OCI-LY1 (cell line): Measurements from ENCODE around the gene NKX3-2.

ENCODE experiments used
- H2AFZ ChIP-seq: fragments of 200-600 bp; sonication (generic), shearing (Covaris generic); 2 replicates; pipeline ENCODE4 v1.6.0; 2014; ENCODE audit warnings: antibody characterized with exemption, mild to moderate bottlenecking, low read length
- H3F3A ChIP-seq: fragments of 200-600 bp; sonication (generic), shearing (Covaris generic); 2 replicates; pipeline ENCODE4 v1.6.0; 2014; ENCODE audit warnings: mild to moderate bottlenecking, antibody characterized with exemption, low read length, moderate library complexity; ENCODE audit not compliant: insufficient read depth
- H3K27ac ChIP-seq: fragments of 200-600 bp; sonication (generic); 2 replicates; pipeline ENCODE4 v1.5.1; 2014; ENCODE audit warnings: low read length, mixed run types, mild to moderate bottlenecking, low read depth; ENCODE audit not compliant: poor library complexity, severe bottlenecking
- H3K27me3 ChIP-seq: fragments of 200-600 bp; sonication (generic); 2 replicates; pipeline ENCODE4 v1.6.0; 2014; ENCODE audit warnings: antibody characterized with exemption, mild to moderate bottlenecking, low read length, moderate library complexity; ENCODE audit not compliant: insufficient read depth
- H3K36me3 ChIP-seq: fragments of 200-600 bp; sonication (generic); 2 replicates; pipeline ENCODE4 v1.6.1; 2014; ENCODE audit warnings: mild to moderate bottlenecking, antibody characterized with exemption, low read length, moderate library complexity, mixed read lengths; ENCODE audit not compliant: insufficient read depth
- H3K4me1 ChIP-seq: fragments of 200-600 bp; sonication (generic); 2 replicates; pipeline ENCODE4 v1.5.1; 2014; ENCODE audit warnings: mild to moderate bottlenecking, low read length, moderate library complexity; ENCODE audit not compliant: insufficient read depth, severe bottlenecking
- H3K4me2 ChIP-seq: fragments of 200-600 bp; sonication (generic), shearing (Covaris generic); 2 replicates; pipeline ENCODE4 v1.6.1; 2014; ENCODE audit warnings: low read length
- H3K4me3 ChIP-seq: fragments of 200-600 bp; sonication (generic); 2 replicates; pipeline ENCODE4 v1.5.1; 2014; ENCODE audit warnings: low read length, low read depth, mild to moderate bottlenecking, mixed read lengths; ENCODE audit not compliant: poor library complexity, severe bottlenecking
- H3K79me2 ChIP-seq: fragments of 200-600 bp; shearing (Covaris generic); 2 replicates; pipeline ENCODE4 v1.6.1; 2016; ENCODE audit warnings: mixed run types, low read length, mixed read lengths; ENCODE audit not compliant: insufficient read depth
- H3K9ac ChIP-seq: fragments of 200-600 bp; sonication (generic), shearing (Covaris generic); 2 replicates; pipeline ENCODE4 v1.6.1; 2014; ENCODE audit warnings: mild to moderate bottlenecking, low read length, mixed read lengths
- H3K9me2 ChIP-seq: fragments of 200-600 bp; sonication (generic), shearing (Covaris generic); 2 replicates; pipeline ENCODE4 v1.6.1; 2014; ENCODE audit warnings: low read depth, mild to moderate bottlenecking, low read length, mixed read lengths
- H3K9me3 ChIP-seq: fragments of 200-600 bp; shearing (Covaris generic); 2 replicates; pipeline ENCODE4 v1.6.1; 2014; ENCODE audit warnings: low read length, mixed read lengths
- H4K20me1 ChIP-seq: fragments of 200-600 bp; sonication (generic), shearing (Covaris generic); 2 replicates; pipeline ENCODE4 v1.6.0; 2016; ENCODE audit warnings: mild to moderate bottlenecking, low read length; ENCODE audit not compliant: insufficient read depth
- EZH2 ChIP-seq: fragments of 200-600 bp; sonication (generic), shearing (Covaris generic); IDR thresholded peaks from 2 replicates; pipeline ENCODE4 v1.8.0; 2017; ENCODE audit warnings: borderline replicate concordance, mixed run types, mild to moderate bottlenecking, antibody characterized with exemption, low read length, moderate library complexity, mixed read lengths
- TF ChIP-seq, protein P1 (sequence below): fragments of 200-600 bp; sonication (generic), shearing (Covaris generic); IDR thresholded peaks from 2 replicates; pipeline ENCODE4 v1.5.1; 2017; ENCODE audit warnings: mild to moderate bottlenecking, antibody characterized with exemption, low read length, moderate library complexity, mixed read lengths

Gene NKX3-2

DNA sequence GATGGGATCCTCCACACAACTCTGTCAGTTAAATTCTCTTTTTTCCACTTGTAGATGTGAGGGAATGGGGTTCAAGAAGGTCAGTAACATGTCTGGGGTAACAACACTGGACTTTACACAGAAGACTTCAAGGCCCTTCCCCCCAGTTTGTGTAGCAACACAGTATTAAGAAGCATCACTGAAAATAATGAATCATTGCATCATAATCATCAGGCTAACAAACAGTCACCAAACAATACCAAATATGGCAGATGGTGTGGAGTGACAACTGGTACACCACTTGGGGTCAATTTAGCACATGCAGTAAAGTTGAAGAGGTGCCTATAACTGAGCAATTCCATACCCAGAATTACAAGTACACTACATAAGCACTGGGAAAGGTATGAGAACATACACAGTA is 44.6 kb upstream of the NKX3-2 start:
- Histone ChIP-seq H3F3A (no peaks in the 10 kb centered on the region), H4K20me1 (no peaks in the 10 kb centered on the region), H3K27ac (no peak overlapping the region), H3K4me1 (no peaks in the 10 kb centered on the region), H2AFZ (no peak overlapping the region), H3K27me3 (no peaks in the 10 kb centered on the region), H3K9me3 (no peaks in the 10 kb centered on the region), H3K9ac (no peak overlapping the region), H3K9me2 (no peaks in the 10 kb centered on the region), H3K4me2 (no peak overlapping the region), H3K4me3 (no peak overlapping the region), H3K79me2 (no peaks in the 10 kb centered on the region), H3K36me3 (peaks cover 27% of the 10 kb centered on the region)
- TF ChIP-seq EZH2: no peak
- TF ChIP-seq, protein P1, sequence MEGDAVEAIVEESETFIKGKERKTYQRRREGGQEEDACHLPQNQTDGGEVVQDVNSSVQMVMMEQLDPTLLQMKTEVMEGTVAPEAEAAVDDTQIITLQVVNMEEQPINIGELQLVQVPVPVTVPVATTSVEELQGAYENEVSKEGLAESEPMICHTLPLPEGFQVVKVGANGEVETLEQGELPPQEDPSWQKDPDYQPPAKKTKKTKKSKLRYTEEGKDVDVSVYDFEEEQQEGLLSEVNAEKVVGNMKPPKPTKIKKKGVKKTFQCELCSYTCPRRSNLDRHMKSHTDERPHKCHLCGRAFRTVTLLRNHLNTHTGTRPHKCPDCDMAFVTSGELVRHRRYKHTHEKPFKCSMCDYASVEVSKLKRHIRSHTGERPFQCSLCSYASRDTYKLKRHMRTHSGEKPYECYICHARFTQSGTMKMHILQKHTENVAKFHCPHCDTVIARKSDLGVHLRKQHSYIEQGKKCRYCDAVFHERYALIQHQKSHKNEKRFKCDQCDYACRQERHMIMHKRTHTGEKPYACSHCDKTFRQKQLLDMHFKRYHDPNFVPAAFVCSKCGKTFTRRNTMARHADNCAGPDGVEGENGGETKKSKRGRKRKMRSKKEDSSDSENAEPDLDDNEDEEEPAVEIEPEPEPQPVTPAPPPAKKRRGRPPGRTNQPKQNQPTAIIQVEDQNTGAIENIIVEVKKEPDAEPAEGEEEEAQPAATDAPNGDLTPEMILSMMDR: no peak

DNA sequence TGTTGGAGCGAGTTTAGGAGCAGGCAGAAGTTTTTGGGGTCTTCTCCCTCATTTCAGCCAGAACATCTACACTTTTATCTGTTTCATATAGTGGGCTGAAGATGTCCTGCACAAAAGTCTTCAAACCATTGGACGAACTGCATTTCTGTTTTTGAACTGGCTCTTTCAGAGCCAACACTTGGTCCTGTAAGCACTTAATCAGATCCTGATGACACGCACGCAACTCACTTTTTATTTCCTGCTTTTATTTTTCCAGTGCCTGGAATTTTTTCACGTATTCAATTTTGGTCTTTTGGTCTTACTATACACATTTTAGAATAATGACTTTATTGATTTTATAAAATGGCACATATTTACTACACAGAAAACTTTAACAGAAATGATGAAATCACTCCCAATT is 40.2 kb upstream of the NKX3-2 start:
- no peak overlapping the region for H3K27ac ChIP-seq
- H3K9ac ChIP-seq: no peak overlapping the region
- H3K4me2 ChIP-seq: no peak overlapping the region
- H3F3A ChIP-seq: no peaks in the 10 kb centered on the region
- no peak overlapping the region for H2AFZ ChIP-seq
- no peaks in the 10 kb centered on the region for H3K27me3 ChIP-seq
- no peaks in the 10 kb centered on the region for H3K79me2 ChIP-seq
- H3K9me2 ChIP-seq: no peaks in the 10 kb centered on the region
- H4K20me1 ChIP-seq: no peaks in the 10 kb centered on the region
- TF ChIP-seq, protein P1: no peak
- no peak for TF ChIP-seq EZH2
- no peak overlapping the region for H3K4me3 ChIP-seq
- H3K36me3 ChIP-seq: peaks cover 39% of the 10 kb centered on the region
- H3K9me3 ChIP-seq: no peaks in the 10 kb centered on the region
- no peaks in the 10 kb centered on the region for H3K4me1 ChIP-seq

DNA sequence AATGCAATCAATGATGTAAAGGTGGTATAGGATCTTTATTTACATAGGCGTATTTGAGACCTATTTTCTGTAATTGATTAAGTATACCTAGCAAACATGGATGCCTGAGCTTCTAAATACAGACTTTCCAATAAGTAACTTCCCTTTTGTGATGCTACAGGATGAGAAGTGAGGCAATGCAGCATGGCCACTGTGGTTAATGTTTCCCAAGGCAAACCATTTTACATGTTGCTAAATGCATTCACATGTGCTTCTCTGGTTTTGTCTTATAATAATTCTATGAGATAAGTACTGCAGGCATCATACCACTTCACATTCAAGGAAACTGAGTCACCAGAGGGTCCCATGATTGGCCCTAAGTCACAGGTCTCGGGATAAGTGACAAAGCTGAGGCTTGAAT is 35.7 kb upstream of the NKX3-2 start:
- Histone ChIP-seq H3K4me3 (no peak overlapping the region), H3K9me3 (no peaks in the 10 kb centered on the region), H3K9ac (no peak overlapping the region), H3K4me2 (no peak overlapping the region), H4K20me1 (no peaks in the 10 kb centered on the region), H3K36me3 (peaks cover 43% of the 10 kb centered on the region), H2AFZ (no peak overlapping the region), H3K79me2 (no peaks in the 10 kb centered on the region), H3K4me1 (no peaks in the 10 kb centered on the region), H3F3A (no peaks in the 10 kb centered on the region), H3K9me2 (no peaks in the 10 kb centered on the region), H3K27ac (no peak overlapping the region), H3K27me3 (no peaks in the 10 kb centered on the region)
- TF ChIP-seq, protein P1: no peak
- no peak for TF ChIP-seq EZH2
